Keratinocyte (primary cell): ENCODE results near the gene CDH13. TPM values are rescaled to one million over a fixed set of nuclear protein-coding genes. Genes with fewer than 3 reads are reported as not detected.

Experiments used
- DNase-seq: peaks from one replicate; pipeline ENCODE4 v3.0.0-alpha.2; 2011; ENCODE audit warnings: low read depth, missing footprints, low spot score
- FAIRE-seq: peaks from 2 replicates; lab custom pipeline; 2011; peaks lifted over from hg19 to GRCh38; lab: Jason Lieb, UNC
- H2AFZ ChIP-seq: 2 replicates; pipeline ENCODE4 v1.6.0; 2012; ENCODE audit warnings: low read length, control low read depth, inconsistent platforms; ENCODE audit not compliant: control insufficient read depth
- H3K27ac ChIP-seq: 2 replicates; pipeline ENCODE4 v1.5.1; 2011; ENCODE audit warnings: low read length; ENCODE audit not compliant: control insufficient read depth, insufficient read depth
- H3K27me3 ChIP-seq: 3 replicates; pipeline ENCODE4 v1.6.0; 2011; ENCODE audit warnings: low read length; ENCODE audit not compliant: control insufficient read depth, insufficient read depth; ENCODE audit errors: extremely low read depth
- H3K36me3 ChIP-seq, 2 experiments: 2 replicates in 1 of 2; 3 replicates in 1 of 2; pipeline ENCODE4 v1.5.1; 2011; ENCODE audit warnings: low read length in 2 of 2, mild to moderate bottlenecking in 1 of 2; ENCODE audit not compliant: control insufficient read depth in 2 of 2, insufficient read depth in 2 of 2; ENCODE audit errors: extremely low read depth in 1 of 2
- H3K4me1 ChIP-seq: 3 replicates; pipeline ENCODE4 v1.5.1; 2011; ENCODE audit warnings: low read length; ENCODE audit not compliant: control insufficient read depth, insufficient read depth; ENCODE audit errors: extremely low read depth
- H3K4me2 ChIP-seq: 3 replicates; pipeline ENCODE4 v1.6.0; 2011; ENCODE audit warnings: low read depth, low read length; ENCODE audit not compliant: control insufficient read depth, insufficient read depth; ENCODE audit errors: extremely low read depth
- H3K4me3 ChIP-seq, 3 experiments: fragments of 200-600 bp in 1 of 3; sonication (generic) in 1 of 3; 2 replicates in 2 of 3; 3 replicates in 1 of 3; pipeline ENCODE4 v1.5.1; 2011 to 2016; ENCODE audit warnings: low read length in 3 of 3, mild to moderate bottlenecking in 3 of 3, control low read depth in 2 of 3, inconsistent platforms in 1 of 3, low read depth in 1 of 3, mixed read lengths in 1 of 3, mixed run types in 1 of 3, moderate library complexity in 1 of 3; ENCODE audit not compliant: control insufficient read depth in 2 of 3, insufficient read depth in 2 of 3; ENCODE audit errors: extremely low read depth in 1 of 3
- H3K79me2 ChIP-seq: 2 replicates; pipeline ENCODE4 v1.6.0; 2012; ENCODE audit warnings: low read length; ENCODE audit not compliant: control insufficient read depth, insufficient read depth
- H3K9ac ChIP-seq: 3 replicates; pipeline ENCODE4 v1.6.0; 2011; ENCODE audit warnings: low read length; ENCODE audit not compliant: control insufficient read depth, insufficient read depth; ENCODE audit errors: extremely low read depth
- H3K9me1 ChIP-seq: 3 replicates; pipeline ENCODE4 v1.6.0; 2011; ENCODE audit warnings: low read length; ENCODE audit not compliant: control insufficient read depth, insufficient read depth; ENCODE audit errors: extremely low read depth
- H3K9me3 ChIP-seq: 2 replicates; pipeline ENCODE4 v1.5.1; 2012; ENCODE audit warnings: low read depth, low read length; ENCODE audit not compliant: control insufficient read depth
- H4K20me1 ChIP-seq: 3 replicates; pipeline ENCODE4 v1.6.0; 2011; ENCODE audit warnings: low read length; ENCODE audit not compliant: control insufficient read depth, insufficient read depth; ENCODE audit errors: extremely low read depth
- CTCF ChIP-seq, 3 experiments: IDR thresholded peaks in 1 of 3; conservative IDR thresholded peaks in 1 of 3; optimal IDR thresholded peaks in 1 of 3; 2 replicates in 2 of 3; 3 replicates in 1 of 3; pipeline versions ENCODE3 to v1.5.1; 2011; ENCODE audit warnings: low read length in 3 of 3, mild to moderate bottlenecking in 3 of 3, moderate library complexity in 2 of 3, control low read depth in 1 of 3, inconsistent platforms in 1 of 3; ENCODE audit not compliant: insufficient read depth in 2 of 3; ENCODE audit errors: extremely low read depth in 1 of 3
- EZH2 ChIP-seq: IDR thresholded peaks from one replicate; pipeline ENCODE4 v1.6.1; 2012; ENCODE audit warnings: inconsistent platforms, mild to moderate bottlenecking, low read length, moderate library complexity
- dilution Hi-C: fragments of 300-500 bp; cut with MboI; formaldehyde crosslinking; loops from one replicate; pipeline ENCODE4 v1.7.0; 2020; ENCODE audit warnings: low sequenced_read_pairs; ENCODE audit not compliant: extremely low pct_ligation_motif_present
- polyA plus RNA-seq, 5 experiments: library from polyadenylated mRNA; depleted of rRNA in 3 of 5; stranded (reverse) in 3 of 5; stranded (forward) in 1 of 5; unstranded in 1 of 5; fragments of >200 nt; gene quantifications; 1 replicate in 1 of 5; 2 replicates in 3 of 5; 3 replicates in 1 of 5; pipeline versions ENCODE4 v1.2.1 to v1.2.3, GENCODE V29; 2011 to 2012; ENCODE audit warnings: missing spikeins in 2 of 5, low read depth in 1 of 5, low replicate concordance in 1 of 5

CDH13 gene
- polyA plus RNA-seq, 1 donor (not counting 4 experiments of a cell fraction or from before 2014, with no cell fraction given) = 111 TPM

DNA sequence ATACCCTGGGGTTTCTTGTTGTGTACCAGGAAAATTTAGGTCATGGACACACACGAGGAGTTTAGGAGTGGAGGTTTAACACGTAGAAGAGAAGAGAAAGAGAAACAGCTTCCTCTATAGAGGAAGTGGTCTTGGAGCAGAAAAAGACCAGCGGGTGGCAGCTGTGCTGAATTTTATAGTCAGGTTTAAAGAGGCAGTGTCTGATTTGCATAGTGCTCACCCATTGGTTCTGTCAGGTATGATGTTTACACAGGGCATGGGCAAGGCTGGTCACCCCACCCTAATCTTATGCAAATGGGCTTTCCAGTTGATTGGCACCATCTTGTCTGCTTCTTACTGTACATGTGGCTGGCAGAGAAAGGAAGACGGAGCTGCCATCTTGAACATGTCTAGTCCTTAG is 309.0 kb downstream of the CDH13 start:
- no peak overlapping the region for H2AFZ ChIP-seq
- dilution Hi-C loops = no loop called here
- no peak for DNase-seq

DNA sequence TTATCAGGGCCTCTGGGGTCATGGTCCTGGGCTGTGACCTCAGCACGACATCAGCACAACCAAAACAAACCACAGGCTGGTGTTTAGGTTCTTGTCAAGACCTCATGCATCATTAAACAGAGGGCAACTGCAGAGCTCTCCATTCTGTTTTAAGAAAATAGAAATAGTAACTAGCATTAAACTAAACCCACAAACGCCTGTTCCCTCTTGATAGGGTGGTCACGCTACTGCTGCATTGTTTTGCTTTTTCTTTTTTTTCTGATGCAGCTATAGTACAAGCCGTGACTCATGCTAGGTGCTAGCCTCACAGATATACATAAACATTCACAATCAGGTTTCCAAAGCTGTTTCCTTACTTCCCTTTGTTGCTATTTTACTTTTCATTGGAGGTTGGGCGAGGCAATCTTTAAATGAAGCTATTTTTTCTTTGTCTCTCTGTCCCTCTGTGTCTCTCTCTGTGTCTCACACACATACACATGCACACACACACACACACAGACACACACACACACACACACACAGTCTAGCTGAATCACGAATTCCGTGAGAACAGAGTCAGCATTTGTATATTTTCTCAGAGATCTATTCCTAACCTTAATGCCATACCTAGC is 310.3 kb downstream of the CDH13 start:
- dilution Hi-C loops = no loop called here
- Histone ChIP-seq H3K9me1 (peaks cover 4% of the 10 kb centered on the region), H3K4me1 (no peaks in the 10 kb centered on the region), H2AFZ (no peak overlapping the region), H3K79me2 (no peaks in the 10 kb centered on the region), H4K20me1 (no peaks in the 10 kb centered on the region), H3K9me3 (no peaks in the 10 kb centered on the region), H3K4me2 (no peak overlapping the region), H3K9ac (no peak overlapping the region), H3K27me3 (no peaks in the 10 kb centered on the region), H3K27ac (no peak overlapping the region), H3K4me3 (no peak overlapping the region), H3K36me3 (no peaks in the 10 kb centered on the region)
- FAIRE-seq (no peak), DNase-seq (no peak)
- TF ChIP-seq EZH2 = no peak
- no peak for TF ChIP-seq CTCF (optimal IDR thresholded peaks at IDR 0.05 in 1 of 3, IDR thresholded peaks at IDR 0.05 in 1 of 3, conservative IDR thresholded peaks at IDR 0.05 in 1 of 3; ENCODE audit: extremely low read depth in 1 of 3, insufficient read depth in 2 of 3, low read length in 3 of 3)

More for the DNA sequence above, 309.0 kb downstream of the CDH13 start:
- TF ChIP-seq CTCF (optimal IDR thresholded peaks at IDR 0.05 in 1 of 3, IDR thresholded peaks at IDR 0.05 in 1 of 3, conservative IDR thresholded peaks at IDR 0.05 in 1 of 3; ENCODE audit: extremely low read depth in 1 of 3, insufficient read depth in 2 of 3, low read length in 3 of 3) (no peak), EZH2 (no peak)
- no peak for FAIRE-seq
- Histone ChIP-seq H3K9ac (no peak overlapping the region), H3K27ac (no peak overlapping the region), H4K20me1 (no peaks in the 10 kb centered on the region), H3K4me2 (no peak overlapping the region), H3K4me3 (no peak overlapping the region), H3K79me2 (no peaks in the 10 kb centered on the region), H3K9me1 (peaks cover 4% of the 10 kb centered on the region), H3K36me3 (no peaks in the 10 kb centered on the region), H3K27me3 (no peaks in the 10 kb centered on the region), H3K9me3 (no peaks in the 10 kb centered on the region), H3K4me1 (no peaks in the 10 kb centered on the region)
